WTC11 (cell line): Measurements from ENCODE around the gene ACTMAP.

Source experiments
- ATF2 ChIP-seq: sonication (generic); formaldehyde crosslinking; IDR thresholded peaks from 2 replicates; pipeline ENCODE4 v1.8.1; 2022; ENCODE audit warnings: low read depth, missing genetic modification reagents, borderline replicate concordance
- CTCF ChIP-seq: fragments of 200-600 bp; IDR thresholded peaks from 2 replicates; pipeline ENCODE4 v1.8.0; 2022; ENCODE audit warnings: antibody characterized with exemption
- MLX ChIP-seq: sonication (generic); formaldehyde crosslinking; IDR thresholded peaks from 2 replicates; pipeline ENCODE4 v1.8.1; 2023; ENCODE audit warnings: mild to moderate bottlenecking, missing genetic modification reagents, moderate library complexity
- USF2 ChIP-seq: sonication (generic); formaldehyde crosslinking; IDR thresholded peaks from 2 replicates; pipeline ENCODE4 v1.8.1; 2023; ENCODE audit warnings: mild to moderate bottlenecking, missing genetic modification reagents, moderate library complexity
- ZBTB21 ChIP-seq: sonication (generic); formaldehyde crosslinking; IDR thresholded peaks from 2 replicates; pipeline ENCODE4 v1.8.1; 2023; ENCODE audit warnings: mild to moderate bottlenecking, missing genetic modification reagents, borderline replicate concordance

- TF ChIP-seq CTCF (no peak), ATF2 (CRISPR knock-in tag) (no peak), MLX (CRISPR knock-in tag) (no peak), ZBTB21 (no peak), USF2 (CRISPR knock-in tag) (no peak)
Measured at GRCh38 chr19:40701758-40702157, 48.5 kb downstream of the ACTMAP start.
